Panc1 (cell line): ENCODE results near the gene EYS.

Source experiments
- POLR2AphosphoS5 ChIP-seq: IDR thresholded peaks from 2 replicates; pipeline ENCODE4 v1.6.1; 2012; ENCODE audit warnings: mild to moderate bottlenecking, low read depth, low read length, moderate library complexity
- REST ChIP-seq, 2 experiments: IDR thresholded peaks; 2 replicates each; pipeline ENCODE4 v1.6.1; 2011 to 2012; ENCODE audit warnings: low read depth in 2 of 2, control low read depth in 1 of 2, low read length in 1 of 2, mild to moderate bottlenecking in 1 of 2, moderate library complexity in 1 of 2; ENCODE audit not compliant: insufficient read depth in 1 of 2
- TCF7L2 ChIP-seq: IDR thresholded peaks from 2 replicates; pipeline ENCODE4 v1.6.1; 2011; ENCODE audit warnings: mild to moderate bottlenecking, low read depth, low read length, inconsistent platforms
- TF ChIP-seq, protein P1 (sequence below): fragments of 450-650 bp; IDR thresholded peaks from 2 replicates; pipeline ENCODE4 v1.5.1; 2017; ENCODE audit warnings: mild to moderate bottlenecking

GRCh38 chr6:64145658-64146057 lies 1561.4 kb downstream of the EYS start:
- TF ChIP-seq REST (IDR thresholded peaks at IDR 0.05; ENCODE audit: insufficient read depth in 1 of 2, low read depth in 2 of 2, low read length in 1 of 2), result no peak
- TF ChIP-seq POLR2AphosphoS5, result no peak
- TF ChIP-seq, protein P1, sequence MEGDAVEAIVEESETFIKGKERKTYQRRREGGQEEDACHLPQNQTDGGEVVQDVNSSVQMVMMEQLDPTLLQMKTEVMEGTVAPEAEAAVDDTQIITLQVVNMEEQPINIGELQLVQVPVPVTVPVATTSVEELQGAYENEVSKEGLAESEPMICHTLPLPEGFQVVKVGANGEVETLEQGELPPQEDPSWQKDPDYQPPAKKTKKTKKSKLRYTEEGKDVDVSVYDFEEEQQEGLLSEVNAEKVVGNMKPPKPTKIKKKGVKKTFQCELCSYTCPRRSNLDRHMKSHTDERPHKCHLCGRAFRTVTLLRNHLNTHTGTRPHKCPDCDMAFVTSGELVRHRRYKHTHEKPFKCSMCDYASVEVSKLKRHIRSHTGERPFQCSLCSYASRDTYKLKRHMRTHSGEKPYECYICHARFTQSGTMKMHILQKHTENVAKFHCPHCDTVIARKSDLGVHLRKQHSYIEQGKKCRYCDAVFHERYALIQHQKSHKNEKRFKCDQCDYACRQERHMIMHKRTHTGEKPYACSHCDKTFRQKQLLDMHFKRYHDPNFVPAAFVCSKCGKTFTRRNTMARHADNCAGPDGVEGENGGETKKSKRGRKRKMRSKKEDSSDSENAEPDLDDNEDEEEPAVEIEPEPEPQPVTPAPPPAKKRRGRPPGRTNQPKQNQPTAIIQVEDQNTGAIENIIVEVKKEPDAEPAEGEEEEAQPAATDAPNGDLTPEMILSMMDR, result no peak
- TF ChIP-seq TCF7L2, result no peak
